Ovary (tissue), 9 donors: ENCODE results near the gene ZNF689. TPM values are rescaled to one million over a fixed set of nuclear protein-coding genes. Genes with fewer than 3 reads are reported as not detected.
A peak's percentile ranks its signal among the peaks of the same experiment; 100 is the strongest.

Source experiments
- DNase-seq, 5 donors: peaks; one replicate each; pipeline ENCODE4 v3.0.0-alpha.2; 2019 to 2020
- H3K27ac ChIP-seq, 2 donors: fragments of 200-600 bp; one replicate each; pipeline versions ENCODE4 v1.5.1 to v1.8.0; 2019 to 2022
- H3K27me3 ChIP-seq: fragments of 200-600 bp; one replicate; pipeline ENCODE4 v1.8.0; 2022
- H3K36me3 ChIP-seq: fragments of 200-600 bp; sonication (generic); one replicate; pipeline ENCODE4 v1.5.1; 2019
- H3K4me1 ChIP-seq: one replicate; pipeline ENCODE4 v1.8.1; 2013; ENCODE audit warnings: mild to moderate bottlenecking, moderate library complexity; ENCODE audit not compliant: insufficient read depth
- H3K4me3 ChIP-seq: fragments of 200-600 bp; sonication (generic); one replicate; pipeline ENCODE4 v1.5.1; 2017
- H3K9me3 ChIP-seq, 2 donors: fragments of 200-600 bp in 1 of 2; sonication (generic) in 1 of 2; one replicate each; pipeline versions ENCODE4 v1.5.1 to v1.8.1; 2013 to 2019; ENCODE audit warnings: mild to moderate bottlenecking in 1 of 2, moderate library complexity in 1 of 2
- CTCF ChIP-seq, 3 donors: fragments of 450-650 bp in 2 of 3; fragments of 200-600 bp in 1 of 3; IDR thresholded peaks; one replicate each; pipeline versions ENCODE4 v1.5.1 to v1.8.0; 2016 to 2022; ENCODE audit warnings: antibody characterized with exemption in 3 of 3, mild to moderate bottlenecking in 1 of 3
- EP300 ChIP-seq: sonication (generic); formaldehyde crosslinking; IDR thresholded peaks from one replicate; pipeline ENCODE4 v1.6.1; 2017; ENCODE audit warnings: antibody characterized with exemption
- POLR2A ChIP-seq: fragments of 450-650 bp; IDR thresholded peaks from one replicate; pipeline ENCODE4 v1.6.1; 2017; ENCODE audit warnings: antibody characterized with exemption, mild to moderate bottlenecking, moderate library complexity
- WGBS, 3 donors: extraction: QIAGEN DNeasy Blood & Tissue Kit in 1 of 3; methylation state at CpG; one replicate each; pipeline versions ENCODE4 v1.1.5 to v1.1.7; 2013 to 2017; 5-methylcytosine and 5-hydroxymethylcytosine counted together
- intact Hi-C, 4 donors: fragments of 100-400 bp; cut with DNase I; formaldehyde crosslinking; loops; one replicate each; pipeline versions ENCODE4 v1.11.0 to v1.15.1; 2022 to 2023
- polyA plus RNA-seq, 2 donors: library from polyadenylated mRNA; stranded (reverse); fragments of 200-250 nt in 1 of 2; fragments of 350-450 nt in 1 of 2; fragmentation: Illumina TruSeq in 1 of 2; extraction: RNeasy Lipid Tissue Mini Kit (QIAGEN cat#74804) in 1 of 2; gene quantifications; one replicate each; pipeline ENCODE4 v1.2.3, GENCODE V29; 2013 to 2014
- total RNA-seq, 7 donors: library from RNA; depleted of rRNA in 2 of 7; stranded (reverse); fragments of >200 nt in 2 of 7; fragmentation: NEBNext Ultra II Directional in 3 of 7; extraction: Animal tissue kit (Norgen Biotek cat#: 25700) in 3 of 7; gene quantifications; one replicate each; pipeline versions ENCODE4 v1.1.0 to v1.2.4, GENCODE V29; 2016 to 2023
- donor health status: DM: no; HTN: no; CAD: no; lungs with moderate emphysema.
- donor health status: DM: no; HTN: no; CAD: no.
- donor health status: Bipolar disorder and iron deficiency.
- donor health status: DM: yes; HTN: yes; CAD: no.
- donor health status: DM: no; HTN: no; CAD: no.
- donor health status: DM: yes; HTN: yes; CAD: no.

Gene ZNF689
- total and polyA plus RNA-seq, 9 donors, result 6.2 to 13.2 (median 10.2) TPM

GRCh38 chr16:30628628-30629540, 18.7 kb upstream of the ZNF689 start:
- no peak for TF ChIP-seq EP300
- TF ChIP-seq CTCF (IDR thresholded peaks at IDR 0.05), result peak; percentile 69 to 85 (median 79)
- H3K27ac ChIP-seq, result no peak overlapping the region
- no peak overlapping the region for H3K4me3 ChIP-seq
- H3K36me3 ChIP-seq, result no peaks in the 10 kb centered on the region
- no peaks in the 10 kb centered on the region for H3K9me3 ChIP-seq
- no peaks in the 10 kb centered on the region for H3K27me3 ChIP-seq
- peak; percentile 75 to 90 (median 86) for DNase-seq
- intact Hi-C loops, result loop anchor here in 1 of 4 donors (10.0 kb wide), 1 partner anchor 204 kb away; no protein-coding TSS in a partner anchor
- H3K4me1 ChIP-seq, result no peaks in the 10 kb centered on the region
- WGBS, 3 donors, result 23 to 33% (median 25%) methylated on average over 18 of the region's 18 CpGs

- TF ChIP-seq POLR2A, result no peak
- TF ChIP-seq CTCF (IDR thresholded peaks at IDR 0.05), result no peak
- no peak for TF ChIP-seq EP300
- Histone ChIP-seq H3K36me3 (no peaks in the 10 kb centered on the region), H3K27ac (no peak overlapping the region), H3K9me3 (no peaks in the 10 kb centered on the region), H3K4me1 (no peaks in the 10 kb centered on the region), H3K4me3 (no peak overlapping the region), H3K27me3 (no peaks in the 10 kb centered on the region)
- no peak for DNase-seq
- 87 to 89% (median 88%) methylated on average over 9 of the region's 9 CpGs for WGBS, 3 donors
- intact Hi-C loops, result loop anchor here in 1 of 4 donors (10.0 kb wide), 1 partner anchor 201 kb away; no protein-coding TSS in a partner anchor
Observed at GRCh38 chr16:30626236-30626635, 16.0 kb upstream of the ZNF689 start.

GRCh38 chr16:30623536-30624283, 13.5 kb upstream of the ZNF689 start:
- whole genome bisulfite sequencing, 3 donors, result 73 to 81% (median 76%) methylated on average over 11 of the region's 11 CpGs
- Histone ChIP-seq H3K36me3 (no peaks in the 10 kb centered on the region), H3K27me3 (no peaks in the 10 kb centered on the region), H3K4me3 (no peak overlapping the region), H3K9me3 (no peaks in the 10 kb centered on the region), H3K27ac (no peak overlapping the region), H3K4me1 (no peaks in the 10 kb centered on the region)
- DNase-seq, result no peak
- no peak for TF ChIP-seq CTCF (IDR thresholded peaks at IDR 0.05)
- TF ChIP-seq POLR2A, result no peak
- TF ChIP-seq EP300, result no peak
- intact Hi-C loops, result loop anchor here in 1 of 4 donors (10.0 kb wide), 1 partner anchor 199 kb away; no protein-coding TSS in a partner anchor

GRCh38 chr16:30622455-30623032, 12.4 kb upstream of the ZNF689 start:
- intact Hi-C loops, result loop anchor here in 1 of 4 donors (10.0 kb wide), 1 partner anchor 198 kb away; no protein-coding TSS in a partner anchor
- 50 to 59% (median 51%) methylated on average over 10 of the region's 10 CpGs for WGBS, 3 donors
- no peaks in the 10 kb centered on the region for H3K36me3 ChIP-seq
- H3K4me1 ChIP-seq, result no peaks in the 10 kb centered on the region
- no peak for TF ChIP-seq POLR2A
- TF ChIP-seq CTCF (IDR thresholded peaks at IDR 0.05), result no peak
- no peak for TF ChIP-seq EP300
- H3K27ac ChIP-seq, result no peak overlapping the region
- no peak for DNase-seq
- no peak overlapping the region for H3K4me3 ChIP-seq
- H3K27me3 ChIP-seq, result no peaks in the 10 kb centered on the region
- no peaks in the 10 kb centered on the region for H3K9me3 ChIP-seq
